Epithelial cell of esophagus (primary cell): ENCODE results near the gene LRRC40.

Experiments used
- DNase-seq: peaks from one replicate; pipeline ENCODE4 v3.0.0; 2010; ENCODE audit warnings: low read depth
- H3K4me3 ChIP-seq: 2 replicates; pipeline ENCODE4 v1.5.1; 2011; ENCODE audit warnings: mild to moderate bottlenecking, low read length, control low read depth
- TF ChIP-seq, protein P1 (sequence below): IDR thresholded peaks from 2 replicates; pipeline ENCODE4 v1.5.1; 2011; ENCODE audit warnings: low read depth, mild to moderate bottlenecking, low read length, control low read depth, inconsistent platforms; ENCODE audit not compliant: insufficient read depth; ENCODE audit errors: missing control alignments

LRRC40 gene

DNA sequence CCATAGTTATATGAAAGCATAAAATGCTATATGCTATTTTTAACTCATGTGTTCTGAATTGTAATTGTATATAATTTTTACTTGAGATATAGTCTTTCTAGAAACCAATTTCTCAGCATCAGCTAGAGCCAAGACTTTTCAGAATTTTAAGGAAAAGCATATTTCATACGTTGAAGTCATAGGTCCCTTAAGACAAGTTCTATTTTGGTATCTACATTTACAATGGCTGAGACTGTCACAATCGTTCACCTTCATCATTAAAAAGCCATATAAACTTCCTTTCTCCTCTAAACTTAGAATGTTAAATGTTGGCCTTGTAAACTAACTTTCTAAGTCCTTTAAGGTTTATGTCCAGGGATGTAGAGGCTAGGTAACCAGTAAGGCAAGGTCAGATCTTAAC is 104.1 kb downstream of the LRRC40 start:
- no peak overlapping the region for H3K4me3 ChIP-seq
- DNase-seq = no peak
- TF ChIP-seq, protein P1, sequence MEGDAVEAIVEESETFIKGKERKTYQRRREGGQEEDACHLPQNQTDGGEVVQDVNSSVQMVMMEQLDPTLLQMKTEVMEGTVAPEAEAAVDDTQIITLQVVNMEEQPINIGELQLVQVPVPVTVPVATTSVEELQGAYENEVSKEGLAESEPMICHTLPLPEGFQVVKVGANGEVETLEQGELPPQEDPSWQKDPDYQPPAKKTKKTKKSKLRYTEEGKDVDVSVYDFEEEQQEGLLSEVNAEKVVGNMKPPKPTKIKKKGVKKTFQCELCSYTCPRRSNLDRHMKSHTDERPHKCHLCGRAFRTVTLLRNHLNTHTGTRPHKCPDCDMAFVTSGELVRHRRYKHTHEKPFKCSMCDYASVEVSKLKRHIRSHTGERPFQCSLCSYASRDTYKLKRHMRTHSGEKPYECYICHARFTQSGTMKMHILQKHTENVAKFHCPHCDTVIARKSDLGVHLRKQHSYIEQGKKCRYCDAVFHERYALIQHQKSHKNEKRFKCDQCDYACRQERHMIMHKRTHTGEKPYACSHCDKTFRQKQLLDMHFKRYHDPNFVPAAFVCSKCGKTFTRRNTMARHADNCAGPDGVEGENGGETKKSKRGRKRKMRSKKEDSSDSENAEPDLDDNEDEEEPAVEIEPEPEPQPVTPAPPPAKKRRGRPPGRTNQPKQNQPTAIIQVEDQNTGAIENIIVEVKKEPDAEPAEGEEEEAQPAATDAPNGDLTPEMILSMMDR = no peak
